ENCODE data around the gene TACC2. TPM values are rescaled to one million over a fixed set of nuclear protein-coding genes. Genes with fewer than 3 reads are reported as not detected.

Gene TACC2
- total RNA-seq, 1 donor from 2014 or later = 71.2 TPM

GRCh38 chr10:122120008-122120744 lies 131.2 kb downstream of the TACC2 start:
- H3K27me3 Mint-ChIP-seq = no peaks in the 10 kb centered on the region
- TF ChIP-seq CTCF (conservative IDR thresholded peaks at IDR 0.05) = no peak
- no peak overlapping the region for H3K27ac Mint-ChIP-seq
- no peak for DNase-seq (ENCODE audit: extremely low spot score, unreplicated experiment)
- no peaks in the 10 kb centered on the region for H3K9me3 Mint-ChIP-seq
- no peak overlapping the region for H3K4me3 Mint-ChIP-seq
- peaks cover 18% of the 10 kb centered on the region for H3K36me3 Mint-ChIP-seq
- peaks cover 34% of the 10 kb centered on the region for H3K4me1 Mint-ChIP-seq (ENCODE audit: unreplicated experiment)

GRCh38 chr10:122121059-122121458 lies 132.1 kb downstream of the TACC2 start:
- no peak overlapping the region for H3K27ac Mint-ChIP-seq
- H3K27me3 Mint-ChIP-seq = no peaks in the 10 kb centered on the region
- peaks cover 14% of the 10 kb centered on the region for H3K36me3 Mint-ChIP-seq
- no peak for DNase-seq (ENCODE audit: extremely low spot score, unreplicated experiment)
- peaks cover 25% of the 10 kb centered on the region for H3K4me1 Mint-ChIP-seq (ENCODE audit: unreplicated experiment)
- TF ChIP-seq CTCF (conservative IDR thresholded peaks at IDR 0.05) = no peak
- H3K9me3 Mint-ChIP-seq = no peaks in the 10 kb centered on the region
- H3K4me3 Mint-ChIP-seq = no peak overlapping the region

- Mint-ChIP-seq H3K9me3 (no peaks in the 10 kb centered on the region), H3K27ac (no peak overlapping the region), H3K27me3 (no peaks in the 10 kb centered on the region), H3K4me3 (no peak overlapping the region), H3K36me3 (peaks cover 14% of the 10 kb centered on the region), H3K4me1 (ENCODE audit: unreplicated experiment) (peaks cover 26% of the 10 kb centered on the region)
- no peak for TF ChIP-seq CTCF (conservative IDR thresholded peaks at IDR 0.05)
- no peak for DNase-seq (ENCODE audit: extremely low spot score, unreplicated experiment)
These were observed 133.5 kb downstream of the TACC2 start for GRCh38 chr10:122122493-122122892.

- H3K9me3 Mint-ChIP-seq = no peaks in the 10 kb centered on the region
- no peak overlapping the region for H3K27ac Mint-ChIP-seq
- no peak for TF ChIP-seq CTCF (conservative IDR thresholded peaks at IDR 0.05)
- DNase-seq (ENCODE audit: extremely low spot score, unreplicated experiment) = no peak
- no peak overlapping the region for H3K4me3 Mint-ChIP-seq
- H3K4me1 Mint-ChIP-seq (ENCODE audit: unreplicated experiment) = peaks cover 30% of the 10 kb centered on the region
- H3K36me3 Mint-ChIP-seq = peaks cover 14% of the 10 kb centered on the region
- no peaks in the 10 kb centered on the region for H3K27me3 Mint-ChIP-seq
These were observed 134.2 kb downstream of the TACC2 start for GRCh38 chr10:122123186-122123585.

- no peak overlapping the region for H3K4me3 Mint-ChIP-seq
- H3K4me1 Mint-ChIP-seq (ENCODE audit: unreplicated experiment) = peaks cover 28% of the 10 kb centered on the region
- H3K9me3 Mint-ChIP-seq = no peaks in the 10 kb centered on the region
- no peak for TF ChIP-seq CTCF (conservative IDR thresholded peaks at IDR 0.05)
- DNase-seq (ENCODE audit: extremely low spot score, unreplicated experiment) = no peak
- no peaks in the 10 kb centered on the region for H3K27me3 Mint-ChIP-seq
- no peak overlapping the region for H3K27ac Mint-ChIP-seq
- peaks cover 9% of the 10 kb centered on the region for H3K36me3 Mint-ChIP-seq
These were observed 135.4 kb downstream of the TACC2 start for GRCh38 chr10:122124342-122124741.
